Vagina (tissue), 2 donors: ENCODE results near the gene TAS1R3.

ENCODE experiments used
- POLR2A ChIP-seq, 2 donors: fragments of 450-650 bp; IDR thresholded peaks; one replicate each; pipeline ENCODE4 v1.6.1; 2017; ENCODE audit warnings: antibody characterized with exemption in 2 of 2, mild to moderate bottlenecking in 2 of 2, moderate library complexity in 2 of 2
- POLR2AphosphoS5 ChIP-seq, 2 donors: sonication (generic); formaldehyde crosslinking; IDR thresholded peaks; one replicate each; pipeline ENCODE4 v1.9.0; 2017; ENCODE audit warnings: antibody characterized with exemption in 2 of 2, mild to moderate bottlenecking in 2 of 2, low read depth in 1 of 2; ENCODE audit not compliant: insufficient read depth in 1 of 2
- TF ChIP-seq, protein P1 (sequence below), 3 experiments: fragments of 450-650 bp in 2 of 3; fragments of 200-600 bp in 1 of 3; sonication (generic) in 1 of 3; IDR thresholded peaks; one replicate each; pipeline ENCODE4 v1.5.1; 2017 to 2019; ENCODE audit warnings: antibody characterized with exemption in 3 of 3, mild to moderate bottlenecking in 2 of 3, moderate library complexity in 2 of 3

DNA sequence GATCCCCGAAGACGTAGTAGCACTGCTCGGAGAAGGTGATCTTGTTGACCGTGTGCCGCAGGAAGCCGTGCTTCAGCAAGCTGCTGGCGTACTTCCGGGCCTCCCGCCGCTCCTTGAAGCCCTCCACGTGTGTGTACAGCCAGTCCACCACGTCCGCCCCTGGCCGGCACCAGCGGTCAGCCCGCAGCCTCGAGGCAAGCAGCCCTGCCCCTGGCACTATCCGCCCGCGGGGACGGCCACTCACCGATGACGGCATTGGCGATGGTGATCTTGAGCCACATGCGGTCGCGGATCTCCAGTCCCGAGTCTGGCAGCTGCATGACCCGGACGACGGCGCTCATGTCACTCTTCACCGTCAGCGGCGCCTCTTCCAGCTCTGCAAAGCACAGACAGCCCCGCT lies 7.2 kb downstream of the TAS1R3 start:
- no peak for TF ChIP-seq POLR2A (IDR thresholded peaks at IDR 0.05)
- TF ChIP-seq, protein P1, sequence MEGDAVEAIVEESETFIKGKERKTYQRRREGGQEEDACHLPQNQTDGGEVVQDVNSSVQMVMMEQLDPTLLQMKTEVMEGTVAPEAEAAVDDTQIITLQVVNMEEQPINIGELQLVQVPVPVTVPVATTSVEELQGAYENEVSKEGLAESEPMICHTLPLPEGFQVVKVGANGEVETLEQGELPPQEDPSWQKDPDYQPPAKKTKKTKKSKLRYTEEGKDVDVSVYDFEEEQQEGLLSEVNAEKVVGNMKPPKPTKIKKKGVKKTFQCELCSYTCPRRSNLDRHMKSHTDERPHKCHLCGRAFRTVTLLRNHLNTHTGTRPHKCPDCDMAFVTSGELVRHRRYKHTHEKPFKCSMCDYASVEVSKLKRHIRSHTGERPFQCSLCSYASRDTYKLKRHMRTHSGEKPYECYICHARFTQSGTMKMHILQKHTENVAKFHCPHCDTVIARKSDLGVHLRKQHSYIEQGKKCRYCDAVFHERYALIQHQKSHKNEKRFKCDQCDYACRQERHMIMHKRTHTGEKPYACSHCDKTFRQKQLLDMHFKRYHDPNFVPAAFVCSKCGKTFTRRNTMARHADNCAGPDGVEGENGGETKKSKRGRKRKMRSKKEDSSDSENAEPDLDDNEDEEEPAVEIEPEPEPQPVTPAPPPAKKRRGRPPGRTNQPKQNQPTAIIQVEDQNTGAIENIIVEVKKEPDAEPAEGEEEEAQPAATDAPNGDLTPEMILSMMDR (IDR thresholded peaks at IDR 0.05) = no peak
- TF ChIP-seq POLR2AphosphoS5 (IDR thresholded peaks at IDR 0.05; ENCODE audit: insufficient read depth in 1 of 2, low read depth in 1 of 2) = no peak
